Left ventricle myocardium inferior (tissue), 1 donor: ENCODE data around the gene AP5S1. TPM values are rescaled to one million over a fixed set of nuclear protein-coding genes. Genes with fewer than 3 reads are reported as not detected.
A peak's percentile ranks its signal among the peaks of the same experiment; 100 is the strongest.

ENCODE experiments used
- DNase-seq: peaks from one replicate; pipeline ENCODE4 v3.0.0-alpha.2; 2020
- H3K27ac ChIP-seq: fragments of 200-600 bp; replicated peaks from 2 replicates; pipeline ENCODE4 v1.8.0; 2021
- H3K27me3 ChIP-seq: fragments of 200-600 bp; 2 replicates; pipeline ENCODE4 v1.8.0; 2021; ENCODE audit warnings: low read depth
- H3K36me3 ChIP-seq: fragments of 200-600 bp; 2 replicates; pipeline ENCODE4 v1.8.0; 2021
- H3K4me1 ChIP-seq: fragments of 200-600 bp; 2 replicates; pipeline ENCODE4 v1.8.0; 2021
- H3K4me3 ChIP-seq: fragments of 200-600 bp; 2 replicates; pipeline ENCODE4 v1.8.0; 2021; ENCODE audit warnings: mild to moderate bottlenecking, moderate library complexity
- H3K9me3 ChIP-seq: fragments of 200-600 bp; replicated peaks from 2 replicates; pipeline ENCODE4 v1.8.0; 2021
- intact Hi-C: fragments of 100-400 bp; cut with micrococcal nuclease; formaldehyde crosslinking; loops from one replicate; pipeline ENCODE4 v1.11.0; 2022
- total RNA-seq: library from RNA; stranded (reverse); fragmentation: NEBNext Ultra II Directional; extraction: Animal tissue kit (Norgen Biotek cat#: 25700); gene quantifications from one replicate; pipeline ENCODE4 v1.2.1, GENCODE V29; 2021
- TF ChIP-seq, protein P1 (sequence below): fragments of 200-600 bp; IDR thresholded peaks from 2 replicates; pipeline ENCODE4 v1.8.0; 2021; ENCODE audit warnings: antibody characterized with exemption, mild to moderate bottlenecking, borderline replicate concordance
- donor health status: DM: no; HTN: yes; CAD: no; lungs with severe emphysema.

Gene AP5S1
- total RNA-seq, 1 donor from 2014 or later = 11.3 TPM

DNA sequence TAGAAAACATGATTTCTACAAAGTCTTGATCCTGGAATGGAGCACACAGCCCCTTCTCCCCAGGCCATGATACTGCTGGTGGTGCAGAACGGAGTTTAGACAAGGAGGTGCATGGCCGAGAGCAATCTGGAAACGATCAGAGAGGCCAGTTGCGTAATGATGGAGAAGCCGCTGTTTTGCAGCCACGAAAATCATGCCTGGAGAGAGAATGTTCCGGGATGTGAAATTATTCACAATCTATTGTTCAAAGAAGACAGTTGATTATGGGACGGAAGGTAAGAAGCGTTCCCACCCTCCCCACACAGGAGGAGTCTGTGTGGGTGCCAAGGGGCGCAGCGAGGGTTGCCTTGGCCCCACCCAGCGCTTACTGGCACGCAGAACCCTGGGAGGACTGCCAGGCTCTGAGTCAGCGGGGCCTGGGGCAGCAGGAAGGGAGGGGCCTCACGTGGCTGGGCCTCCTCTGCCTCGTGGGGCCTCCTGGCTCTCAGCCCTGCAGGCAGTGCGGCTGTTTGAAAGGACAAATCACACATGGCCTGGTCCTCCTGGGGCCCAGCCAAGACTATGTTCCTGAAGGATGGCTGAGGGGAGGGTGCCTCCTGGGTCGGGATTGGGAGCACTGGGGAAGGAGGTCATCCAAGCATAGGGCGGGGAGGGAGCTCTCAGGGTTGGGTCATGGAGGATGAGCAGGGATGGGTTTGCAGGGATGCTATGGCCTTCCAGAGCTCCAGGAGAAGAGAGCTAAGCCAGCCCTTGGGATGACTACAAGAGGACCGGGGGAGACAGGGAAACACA lies 8.7 kb upstream of the AP5S1 start:
- Histone ChIP-seq H3K27me3 (no peaks in the 10 kb centered on the region), H3K4me3 (peak overlapping the region; percentile 63), H3K9me3 (no peaks in the 10 kb centered on the region), H3K4me1 (peaks cover 57% of the 10 kb centered on the region), H3K27ac (peak overlapping the region; percentile 97), H3K36me3 (no peaks in the 10 kb centered on the region)
- TF ChIP-seq, protein P1, sequence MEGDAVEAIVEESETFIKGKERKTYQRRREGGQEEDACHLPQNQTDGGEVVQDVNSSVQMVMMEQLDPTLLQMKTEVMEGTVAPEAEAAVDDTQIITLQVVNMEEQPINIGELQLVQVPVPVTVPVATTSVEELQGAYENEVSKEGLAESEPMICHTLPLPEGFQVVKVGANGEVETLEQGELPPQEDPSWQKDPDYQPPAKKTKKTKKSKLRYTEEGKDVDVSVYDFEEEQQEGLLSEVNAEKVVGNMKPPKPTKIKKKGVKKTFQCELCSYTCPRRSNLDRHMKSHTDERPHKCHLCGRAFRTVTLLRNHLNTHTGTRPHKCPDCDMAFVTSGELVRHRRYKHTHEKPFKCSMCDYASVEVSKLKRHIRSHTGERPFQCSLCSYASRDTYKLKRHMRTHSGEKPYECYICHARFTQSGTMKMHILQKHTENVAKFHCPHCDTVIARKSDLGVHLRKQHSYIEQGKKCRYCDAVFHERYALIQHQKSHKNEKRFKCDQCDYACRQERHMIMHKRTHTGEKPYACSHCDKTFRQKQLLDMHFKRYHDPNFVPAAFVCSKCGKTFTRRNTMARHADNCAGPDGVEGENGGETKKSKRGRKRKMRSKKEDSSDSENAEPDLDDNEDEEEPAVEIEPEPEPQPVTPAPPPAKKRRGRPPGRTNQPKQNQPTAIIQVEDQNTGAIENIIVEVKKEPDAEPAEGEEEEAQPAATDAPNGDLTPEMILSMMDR = no peak
- intact Hi-C loops = no loop called here
- DNase-seq = peak; percentile 99

DNA sequence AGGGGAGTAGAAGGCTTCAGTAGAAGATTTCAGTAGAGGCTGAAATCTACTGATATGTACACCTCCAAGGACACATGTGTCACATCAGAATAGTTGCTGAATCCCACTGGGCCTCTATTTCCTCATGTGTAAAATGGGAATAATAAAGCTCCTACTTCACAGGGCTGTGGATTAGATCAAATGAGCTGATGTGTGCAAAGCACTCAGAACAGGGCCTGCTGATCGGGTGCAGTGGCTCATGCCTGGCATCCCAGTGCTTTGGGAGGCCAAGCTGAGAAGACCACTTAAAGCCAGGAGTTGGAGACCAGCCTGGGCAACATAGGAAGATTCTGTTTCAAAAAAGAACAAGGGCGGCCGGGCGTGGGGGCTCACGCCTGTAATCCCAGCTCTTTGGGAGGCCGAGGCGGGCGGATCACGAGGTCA lies 8.1 kb upstream of the AP5S1 start:
- peak overlapping the region; percentile 97 for H3K27ac ChIP-seq
- TF ChIP-seq, protein P1 = no peak
- H3K4me1 ChIP-seq = peaks cover 51% of the 10 kb centered on the region
- no peaks in the 10 kb centered on the region for H3K36me3 ChIP-seq
- no peaks in the 10 kb centered on the region for H3K9me3 ChIP-seq
- H3K4me3 ChIP-seq = peak overlapping the region; percentile 63
- intact Hi-C loops = no loop called here
- no peak for DNase-seq
- no peaks in the 10 kb centered on the region for H3K27me3 ChIP-seq

GRCh38 chr20:3812975-3813847 lies 7.1 kb upstream of the AP5S1 start:
- peaks cover 48% of the 10 kb centered on the region for H3K4me1 ChIP-seq
- intact Hi-C loops = no loop called here
- peak overlapping the region; percentile 97 for H3K27ac ChIP-seq
- no peaks in the 10 kb centered on the region for H3K27me3 ChIP-seq
- DNase-seq = no peak
- no peak overlapping the region for H3K4me3 ChIP-seq
- no peaks in the 10 kb centered on the region for H3K9me3 ChIP-seq
- TF ChIP-seq, protein P1 = no peak
- H3K36me3 ChIP-seq = no peaks in the 10 kb centered on the region

DNA sequence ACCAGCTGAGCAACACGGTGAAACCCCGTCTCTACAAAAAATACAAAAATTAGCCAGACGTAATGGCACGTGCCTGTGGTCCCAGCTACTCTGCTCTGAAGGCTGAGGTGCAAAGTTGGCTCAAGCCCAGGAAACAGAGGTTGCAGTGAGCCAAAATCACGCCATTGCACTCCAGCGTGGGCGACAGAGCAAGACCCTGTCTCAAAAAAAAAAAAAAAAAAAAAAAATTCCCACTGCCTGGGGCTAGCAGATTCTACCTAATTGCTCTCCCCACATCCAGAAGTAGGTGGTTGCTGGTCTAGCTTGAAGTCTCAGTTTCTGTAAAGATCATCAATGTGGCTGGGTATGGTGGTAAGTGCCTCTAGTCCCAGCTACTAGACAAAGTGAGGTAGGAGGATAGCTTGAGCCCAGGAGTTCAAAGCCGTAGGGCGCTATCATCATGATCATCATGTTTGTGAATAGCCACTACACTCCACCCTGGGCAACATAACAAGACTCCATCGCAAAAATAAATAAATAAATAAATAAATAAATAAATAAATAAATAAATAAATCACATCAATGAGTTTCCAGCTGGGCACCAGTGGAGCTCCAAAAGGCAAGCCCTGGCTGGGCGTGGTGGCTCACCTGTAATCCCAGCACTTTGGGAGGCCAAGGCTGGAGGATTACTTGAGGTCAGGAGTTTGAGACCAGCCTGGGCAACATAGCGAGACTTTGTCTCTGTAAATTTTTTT lies 6.3 kb upstream of the AP5S1 start:
- Histone ChIP-seq H3K4me1 (peaks cover 49% of the 10 kb centered on the region), H3K4me3 (no peak overlapping the region), H3K27me3 (no peaks in the 10 kb centered on the region), H3K27ac (peak overlapping the region; percentile 97), H3K9me3 (no peaks in the 10 kb centered on the region), H3K36me3 (no peaks in the 10 kb centered on the region)
- no peak for DNase-seq
- intact Hi-C loops = no loop called here
- TF ChIP-seq, protein P1 = no peak

GRCh38 chr20:3814928-3815495 lies 5.3 kb upstream of the AP5S1 start:
- DNase-seq = no peak
- no peak overlapping the region for H3K4me3 ChIP-seq
- H3K36me3 ChIP-seq = no peaks in the 10 kb centered on the region
- no peaks in the 10 kb centered on the region for H3K27me3 ChIP-seq
- no peak overlapping the region for H3K27ac ChIP-seq
- H3K4me1 ChIP-seq = peaks cover 53% of the 10 kb centered on the region
- TF ChIP-seq, protein P1 = no peak
- H3K9me3 ChIP-seq = no peaks in the 10 kb centered on the region
- intact Hi-C loops = no loop called here
